Karpas-422 (cell line): ENCODE results near the gene DECR2. TPM values are rescaled to one million over a fixed set of nuclear protein-coding genes. Genes with fewer than 3 reads are reported as not detected.

Experiments
- DNase-seq: peaks from one replicate; pipeline ENCODE4 v3.0.0-alpha.2; 2015
- H2AFZ ChIP-seq: fragments of 200-600 bp; sonication (generic); 2 replicates; pipeline ENCODE4 v1.6.1; 2014; ENCODE audit warnings: antibody characterized with exemption, low read length, mixed read lengths
- H3K27ac ChIP-seq: fragments of 200-600 bp; sonication (generic); 2 replicates; pipeline ENCODE4 v1.5.1; 2014; ENCODE audit warnings: mild to moderate bottlenecking, low read length, moderate library complexity
- H3K27me3 ChIP-seq: fragments of 200-600 bp; sonication (generic); 2 replicates; pipeline ENCODE4 v1.6.1; 2014; ENCODE audit warnings: low read length, mixed read lengths
- H3K36me3 ChIP-seq: fragments of 200-600 bp; sonication (generic); 2 replicates; pipeline ENCODE4 v1.6.1; 2014; ENCODE audit warnings: low read length, mixed read lengths; ENCODE audit not compliant: insufficient read depth
- H3K4me1 ChIP-seq: fragments of 200-600 bp; sonication (generic); 2 replicates; pipeline ENCODE4 v1.6.1; 2014; ENCODE audit warnings: mild to moderate bottlenecking, low read length, mixed read lengths
- H3K4me2 ChIP-seq: fragments of 200-600 bp; sonication (generic); 2 replicates; pipeline ENCODE4 v1.6.1; 2014; ENCODE audit warnings: low read length, low read depth, mild to moderate bottlenecking; ENCODE audit not compliant: poor library complexity, severe bottlenecking
- H3K4me3 ChIP-seq: fragments of 200-600 bp; sonication (generic); 2 replicates; pipeline ENCODE4 v1.5.1; 2014; ENCODE audit warnings: mild to moderate bottlenecking, antibody characterized with exemption, low read length, mixed read lengths
- H3K79me2 ChIP-seq: fragments of 200-600 bp; sonication (generic); 2 replicates; pipeline ENCODE4 v1.6.1; 2014; ENCODE audit warnings: mild to moderate bottlenecking, low read length, mixed read lengths
- H3K9ac ChIP-seq: fragments of 200-600 bp; sonication (generic); 2 replicates; pipeline ENCODE4 v1.6.0; 2014; ENCODE audit warnings: low read length
- H3K9me2 ChIP-seq: fragments of 200-600 bp; sonication (generic), shearing (Covaris generic); replicated peaks from 2 replicates; pipeline ENCODE4 v1.6.0; 2014; ENCODE audit warnings: mild to moderate bottlenecking, low read length, moderate library complexity; ENCODE audit not compliant: insufficient read depth
- H3K9me3 ChIP-seq: fragments of 300-700, 200-600 bp; sonication (generic); 2 replicates; pipeline ENCODE4 v1.6.1; 2014; ENCODE audit warnings: low read length, mixed read lengths
- H4K20me1 ChIP-seq: fragments of 200-600 bp; sonication (generic); 2 replicates; pipeline ENCODE4 v1.6.1; 2014; ENCODE audit warnings: mild to moderate bottlenecking, antibody characterized with exemption, low read length, low read depth; ENCODE audit not compliant: insufficient read depth
- total RNA-seq: library from RNA; depleted of rRNA; stranded (reverse); fragments of >200 nt; shearing (Covaris generic); gene quantifications from 2 replicates; pipeline ENCODE4 v1.2.3, GENCODE V29; 2014; ENCODE audit warnings: low replicate concordance

Gene DECR2
- total RNA-seq, 1 experiment from 2014 or later = 5.3 TPM

- Histone ChIP-seq H3K4me1 (peaks cover 17% of the 10 kb centered on the region), H3K79me2 (no peaks in the 10 kb centered on the region), H3K9me3 (no peaks in the 10 kb centered on the region), H4K20me1 (peaks cover 5% of the 10 kb centered on the region; the same call in 1 of the 2 replicates), H3K27ac (no peak overlapping the region), H2AFZ (no peak overlapping the region), H3K9ac (no peak overlapping the region), H3K27me3 (no peaks in the 10 kb centered on the region), H3K4me3 (no peak overlapping the region), H3K36me3 (peaks cover 6% of the 10 kb centered on the region; the same call in 1 of the 2 replicates), H3K4me2 (no peak overlapping the region), H3K9me2 (no peaks in the 10 kb centered on the region)
- DNase-seq = no peak
These were observed 37.8 kb upstream of the DECR2 start for GRCh38 chr16:363766-364490.

DNA sequence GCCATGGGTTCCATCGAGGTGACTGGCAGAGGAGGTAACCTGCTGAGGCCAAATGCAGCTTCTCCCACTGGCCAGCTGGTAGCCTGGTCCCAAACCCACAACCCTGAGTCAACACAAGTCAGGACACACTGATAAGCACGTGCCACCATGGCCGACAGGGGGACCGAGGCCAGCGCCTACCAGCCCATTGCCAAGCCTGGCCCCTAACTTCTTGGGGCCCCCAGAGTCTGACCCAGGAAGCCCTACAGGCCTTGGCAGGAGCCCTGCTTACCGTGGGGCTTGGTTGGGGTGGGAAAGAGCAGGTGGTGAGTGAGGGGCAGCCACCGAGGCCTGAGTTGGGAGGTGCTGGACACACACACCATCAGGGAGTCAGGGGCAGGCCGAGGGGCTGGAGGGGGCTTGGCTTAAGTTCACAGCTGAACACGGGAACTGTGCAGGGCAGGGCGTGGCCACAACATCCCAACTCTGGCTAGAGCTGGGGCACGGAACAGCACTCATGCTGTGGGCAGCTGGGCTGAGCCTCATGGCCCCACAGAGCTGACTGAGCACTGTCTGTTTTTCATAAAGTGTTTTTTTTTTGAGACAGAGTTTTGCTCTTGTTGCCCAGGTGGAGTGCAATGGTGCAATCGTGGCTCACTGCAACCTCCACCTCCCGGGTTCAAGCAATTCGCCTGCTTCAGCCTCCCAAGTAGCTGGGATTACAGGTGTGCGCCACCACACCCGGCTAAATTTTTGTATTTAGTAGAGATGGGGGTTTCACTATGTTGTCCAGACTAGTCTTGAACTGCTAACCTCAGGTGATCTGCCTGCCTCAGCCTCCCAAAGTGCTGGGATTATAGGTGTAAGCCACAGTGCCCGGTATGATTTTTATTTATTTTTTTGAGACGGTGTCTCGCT is 36.8 kb upstream of the DECR2 start:
- DNase-seq = no peak

DNA sequence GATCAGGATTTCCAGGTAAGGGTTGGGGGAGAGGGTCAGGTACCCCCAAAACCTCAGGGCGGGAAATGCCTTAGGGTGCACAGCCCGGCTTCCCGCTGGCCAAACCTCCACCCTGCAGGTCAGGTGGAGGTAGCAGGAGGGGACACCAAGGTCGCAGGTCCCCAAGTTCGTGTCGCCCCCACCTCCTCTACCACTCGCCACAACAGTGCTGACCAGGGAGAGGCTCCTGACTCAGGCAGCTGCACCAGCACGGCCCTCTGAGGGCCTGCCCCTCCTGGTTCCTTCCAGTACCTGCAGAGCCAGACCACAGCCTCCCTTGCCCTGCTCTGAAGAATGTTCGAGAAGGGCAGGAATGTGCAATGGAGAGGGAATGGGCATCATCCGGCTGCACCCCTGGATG is 35.2 kb upstream of the DECR2 start:
- H3K9ac ChIP-seq = no peak overlapping the region
- DNase-seq = no peak
- H3K4me3 ChIP-seq = no peak overlapping the region
- peaks cover 5% of the 10 kb centered on the region; the same call in 1 of the 2 replicates for H4K20me1 ChIP-seq
- H3K27ac ChIP-seq = no peak overlapping the region
- H3K4me2 ChIP-seq = no peak overlapping the region
- H3K4me1 ChIP-seq = peaks cover 37% of the 10 kb centered on the region
- no peak overlapping the region for H2AFZ ChIP-seq
- H3K79me2 ChIP-seq = no peaks in the 10 kb centered on the region; the same call in 1 of the 2 replicates
- no peaks in the 10 kb centered on the region for H3K9me2 ChIP-seq
- H3K9me3 ChIP-seq = no peaks in the 10 kb centered on the region
- H3K36me3 ChIP-seq = peaks cover 8% of the 10 kb centered on the region; the same call in 1 of the 2 replicates
- H3K27me3 ChIP-seq = no peaks in the 10 kb centered on the region

More for the DNA sequence above, 36.8 kb upstream of the DECR2 start:
- Histone ChIP-seq H3K36me3 (peaks cover 8% of the 10 kb centered on the region; the same call in 1 of the 2 replicates), H3K9me2 (no peaks in the 10 kb centered on the region), H3K4me1 (peaks cover 25% of the 10 kb centered on the region), H3K79me2 (no peaks in the 10 kb centered on the region; the same call in 1 of the 2 replicates), H3K4me2 (no peak overlapping the region), H4K20me1 (peaks cover 5% of the 10 kb centered on the region; the same call in 1 of the 2 replicates), H3K9ac (no peak overlapping the region), H2AFZ (no peak overlapping the region), H3K4me3 (no peak overlapping the region), H3K27me3 (no peaks in the 10 kb centered on the region), H3K27ac (no peak overlapping the region), H3K9me3 (no peaks in the 10 kb centered on the region)

DNA sequence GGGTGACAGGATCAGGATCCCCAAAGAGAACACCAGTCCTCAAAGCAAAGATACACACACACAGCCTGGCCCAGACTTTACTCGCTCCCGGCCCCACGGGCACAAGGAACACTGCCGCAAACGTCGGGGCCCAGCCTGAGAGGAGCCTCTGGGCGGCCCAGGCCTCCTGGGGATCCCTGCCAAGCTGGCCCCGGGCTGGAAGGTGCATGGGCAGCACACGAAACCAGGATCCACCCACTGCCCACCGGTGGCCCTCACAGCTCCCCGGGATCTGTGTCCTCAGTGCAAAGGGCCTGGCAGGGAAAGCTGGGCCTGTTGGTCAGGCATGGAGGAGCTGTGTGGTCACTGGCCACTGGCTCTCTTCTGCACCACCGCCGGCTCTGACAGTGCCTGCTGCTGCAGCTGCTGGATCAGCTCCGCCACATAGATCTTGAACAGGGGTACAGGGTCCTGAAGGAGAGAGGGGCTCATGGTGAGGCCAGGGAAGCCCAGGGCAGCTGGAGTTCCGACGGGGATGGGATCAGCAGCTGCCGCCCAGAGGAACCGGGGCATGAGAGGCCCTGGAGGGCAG is 34.3 kb upstream of the DECR2 start:
- no peaks in the 10 kb centered on the region; the same call in 1 of the 2 replicates for H3K79me2 ChIP-seq
- H3K4me1 ChIP-seq = peaks cover 34% of the 10 kb centered on the region
- no peak overlapping the region for H3K4me2 ChIP-seq
- H3K9me2 ChIP-seq = no peaks in the 10 kb centered on the region
- H3K27me3 ChIP-seq = no peaks in the 10 kb centered on the region
- no peak overlapping the region for H3K9ac ChIP-seq
- no peak overlapping the region for H3K27ac ChIP-seq
- no peaks in the 10 kb centered on the region for H3K9me3 ChIP-seq
- no peak overlapping the region for H2AFZ ChIP-seq
- DNase-seq = no peak
- H4K20me1 ChIP-seq = peaks cover 5% of the 10 kb centered on the region; the same call in 1 of the 2 replicates
- no peak overlapping the region for H3K4me3 ChIP-seq
- peaks cover 8% of the 10 kb centered on the region; the same call in 1 of the 2 replicates for H3K36me3 ChIP-seq

DNA sequence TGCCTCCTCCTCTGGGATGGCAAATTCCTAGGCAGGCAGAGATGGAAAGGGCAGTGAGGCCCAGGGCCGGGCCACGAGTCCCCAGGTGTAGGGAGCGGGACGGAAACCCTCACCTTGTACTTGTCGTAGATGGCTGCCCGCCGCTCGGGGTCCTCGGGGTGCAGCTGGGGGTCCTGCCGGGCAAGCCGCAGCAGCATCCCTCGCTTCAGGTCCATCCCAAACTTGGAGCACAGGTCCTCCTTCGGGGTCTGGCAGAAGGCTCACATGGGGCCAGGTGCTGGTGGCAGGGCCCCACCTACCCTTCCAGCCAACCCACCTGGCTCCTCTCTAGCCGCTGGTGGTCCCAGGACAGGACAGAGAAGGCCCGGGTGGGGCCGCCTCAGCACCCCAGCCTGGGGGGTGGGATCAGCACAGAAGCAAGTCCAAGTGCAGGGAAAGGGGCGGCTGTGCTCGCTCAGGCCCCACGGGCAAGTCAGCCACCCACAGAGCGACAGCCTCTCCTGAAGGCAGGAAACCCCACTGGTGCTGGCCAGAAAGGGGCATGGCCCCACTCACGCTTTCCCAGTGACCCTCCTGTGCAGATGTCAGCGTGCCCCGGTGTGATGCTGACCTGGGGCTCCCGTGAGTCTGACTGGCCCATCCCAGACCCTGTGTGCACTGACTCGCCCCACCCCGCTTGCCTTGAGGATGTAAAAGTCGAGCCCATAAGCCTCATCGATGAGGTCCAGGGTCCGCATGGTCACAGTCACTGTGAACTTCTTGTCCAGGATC is 33.1 kb upstream of the DECR2 start:
- H3K9me3 ChIP-seq = no peaks in the 10 kb centered on the region
- H3K4me3 ChIP-seq = no peak overlapping the region
- no peaks in the 10 kb centered on the region; the same call in 1 of the 2 replicates for H3K79me2 ChIP-seq
- H4K20me1 ChIP-seq = peaks cover 2% of the 10 kb centered on the region; the same call in 1 of the 2 replicates
- H3K4me2 ChIP-seq = no peak overlapping the region
- H3K9me2 ChIP-seq = no peaks in the 10 kb centered on the region
- H3K36me3 ChIP-seq = peaks cover 8% of the 10 kb centered on the region; the same call in 1 of the 2 replicates
- H3K4me1 ChIP-seq = peaks cover 33% of the 10 kb centered on the region
- no peak overlapping the region for H2AFZ ChIP-seq
- H3K27me3 ChIP-seq = no peaks in the 10 kb centered on the region
- no peak overlapping the region for H3K27ac ChIP-seq
- 0 out of 2 replicates have a peak overlapping the region, but pooled peaks have one; percentile 49 for H3K9ac ChIP-seq
- DNase-seq = no peak

GRCh38 chr16:369275-369865 is 32.3 kb upstream of the DECR2 start:
- Histone ChIP-seq H2AFZ (no peak overlapping the region), H3K4me1 (peaks cover 33% of the 10 kb centered on the region), H4K20me1 (no peaks in the 10 kb centered on the region), H3K9ac (peak overlapping the region; percentile 49), H3K4me2 (peak overlapping the region; percentile 70), H3K27ac (no peak overlapping the region), H3K79me2 (no peaks in the 10 kb centered on the region; the same call in 1 of the 2 replicates), H3K9me3 (no peaks in the 10 kb centered on the region), H3K9me2 (no peaks in the 10 kb centered on the region), H3K36me3 (peaks cover 8% of the 10 kb centered on the region; the same call in 1 of the 2 replicates), H3K4me3 (peak overlapping the region; percentile 53), H3K27me3 (no peaks in the 10 kb centered on the region)
- DNase-seq = no peak

GRCh38 chr16:369866-370436 is 31.7 kb upstream of the DECR2 start:
- Histone ChIP-seq H3K4me1 (peaks cover 33% of the 10 kb centered on the region), H3K4me2 (peak overlapping the region; percentile 70), H3K9ac (peak overlapping the region; percentile 49), H2AFZ (no peak overlapping the region), H3K4me3 (peak overlapping the region; percentile 53), H3K79me2 (no peaks in the 10 kb centered on the region; the same call in 1 of the 2 replicates), H3K27ac (no peak overlapping the region), H4K20me1 (no peaks in the 10 kb centered on the region), H3K36me3 (peaks cover 8% of the 10 kb centered on the region; the same call in 1 of the 2 replicates), H3K9me2 (no peaks in the 10 kb centered on the region), H3K27me3 (no peaks in the 10 kb centered on the region), H3K9me3 (no peaks in the 10 kb centered on the region)
- no peak for DNase-seq
